PC-9 (cell line): ENCODE measurements around the gene TSHZ2. TPM values are rescaled to one million over a fixed set of nuclear protein-coding genes. Genes with fewer than 3 reads are reported as not detected.

ENCODE experiments used
- BruUV-seq: library from RNA; stranded (reverse); fragments of 400-500 nt; replicated peaks from 2 replicates; lab custom pipeline; 2021; lab: Mats Ljungman, UMichigan
- CTCF ChIA-PET: fragments of 300-600 bp; sonication (Branson Sonifier 250); formaldehyde crosslinking; loops from one replicate; lab custom pipeline; 2022; ENCODE audit warnings: antibody characterized with exemption; lab: Charles Lee
- POLR2A ChIA-PET: fragments of 300-600 bp; sonication (Branson Sonifier 250); formaldehyde crosslinking; loops from one replicate; lab custom pipeline; 2022; ENCODE audit warnings: antibody characterized with exemption; ENCODE audit not compliant: unreplicated experiment; lab: Charles Lee
- DNase-seq, 2 experiments: peaks; one replicate each; pipeline versions ENCODE4 v3.0.0 to v3.0.0-alpha.2; 2015 to 2022; ENCODE audit warnings: mixed read lengths in 1 of 2
- H2AFZ ChIP-seq: fragments of 200-600 bp; sonication (generic); 2 replicates; pipeline ENCODE4 v1.8.1; 2017; ENCODE audit warnings: antibody characterized with exemption
- H3F3A ChIP-seq: fragments of 200-600 bp; sonication (generic); 2 replicates; pipeline ENCODE4 v1.8.1; 2017; ENCODE audit warnings: antibody characterized with exemption, mild to moderate bottlenecking, low read depth; ENCODE audit not compliant: insufficient read depth
- H3K27ac ChIP-seq: fragments of 200-600 bp; sonication (generic); 2 replicates; pipeline ENCODE4 v1.6.1; 2016; ENCODE audit warnings: mixed run types
- H3K27me3 ChIP-seq: fragments of 200-600 bp; sonication (generic); 2 replicates; pipeline ENCODE4 v1.6.1; 2016; ENCODE audit warnings: low read depth, mixed run types; ENCODE audit not compliant: insufficient read depth
- H3K36me3 ChIP-seq: fragments of 200-600 bp; sonication (generic); 2 replicates; pipeline ENCODE4 v1.6.1; 2016; ENCODE audit warnings: low read depth, mixed run types
- H3K4me1 ChIP-seq: fragments of 200-600 bp; sonication (generic); replicated peaks from 2 replicates; pipeline ENCODE4 v1.6.1; 2016; ENCODE audit warnings: mixed run types; ENCODE audit not compliant: insufficient read depth
- H3K4me2 ChIP-seq: fragments of 200-600 bp; sonication (generic); 2 replicates; pipeline ENCODE4 v1.6.1; 2017; ENCODE audit warnings: mixed run types
- H3K4me3 ChIP-seq: fragments of 200-600 bp; sonication (generic); 2 replicates; pipeline ENCODE4 v1.6.1; 2016; ENCODE audit warnings: mixed run types
- H3K79me2 ChIP-seq: fragments of 200-600 bp; sonication (generic); 2 replicates; pipeline ENCODE4 v1.6.1; 2017; ENCODE audit warnings: low read depth, mixed run types
- H3K9me2 ChIP-seq: fragments of 200-600 bp; sonication (generic); 2 replicates; pipeline ENCODE4 v1.8.1; 2017; ENCODE audit warnings: mild to moderate bottlenecking; ENCODE audit not compliant: insufficient read depth
- H3K9me3 ChIP-seq: fragments of 200-600 bp; sonication (generic); 2 replicates; pipeline ENCODE4 v1.8.1; 2016; ENCODE audit warnings: low read depth; ENCODE audit not compliant: insufficient read depth
- H4K20me1 ChIP-seq: fragments of 200-600 bp; sonication (generic); 2 replicates; pipeline ENCODE4 v1.8.1; 2017; ENCODE audit not compliant: insufficient read depth
- EZH2 ChIP-seq: fragments of 200-600 bp; sonication (generic); IDR thresholded peaks from 2 replicates; pipeline ENCODE4 v1.8.0; 2017; ENCODE audit warnings: antibody characterized with exemption, low read depth
- intact Hi-C: fragments of 100-400 bp; cut with micrococcal nuclease; formaldehyde crosslinking; loops from one replicate; pipeline ENCODE4 v1.10.0; 2022; ENCODE audit not compliant: unreplicated experiment
- total RNA-seq: library from RNA; stranded (reverse); gene quantifications from 2 replicates; pipeline ENCODE4 v1.2.3, GENCODE V29; 2021
- TF ChIP-seq, protein P1 (sequence below): fragments of 200-600 bp; sonication (generic); conservative IDR thresholded peaks from 2 replicates; pipeline ENCODE4 v1.6.1; 2017; ENCODE audit warnings: mixed run types, antibody characterized with exemption, mild to moderate bottlenecking, moderate library complexity

TSHZ2 gene
- total RNA-seq, 1 experiment from 2014 or later: not detected

- H3K36me3 ChIP-seq: no peaks in the 10 kb centered on the region
- ChIA-PET POLR2A (no interaction called here), CTCF (no interaction called here)
- no peaks in the 10 kb centered on the region for H3F3A ChIP-seq
- no peak overlapping the region for H3K27ac ChIP-seq
- no peaks in the 10 kb centered on the region for H3K9me2 ChIP-seq
- intact Hi-C loops: no loop called here
- no peaks in the 10 kb centered on the region for H3K4me1 ChIP-seq
- no TSS peak for BruUV-seq
- no peak for TF ChIP-seq EZH2
- TF ChIP-seq, protein P1, sequence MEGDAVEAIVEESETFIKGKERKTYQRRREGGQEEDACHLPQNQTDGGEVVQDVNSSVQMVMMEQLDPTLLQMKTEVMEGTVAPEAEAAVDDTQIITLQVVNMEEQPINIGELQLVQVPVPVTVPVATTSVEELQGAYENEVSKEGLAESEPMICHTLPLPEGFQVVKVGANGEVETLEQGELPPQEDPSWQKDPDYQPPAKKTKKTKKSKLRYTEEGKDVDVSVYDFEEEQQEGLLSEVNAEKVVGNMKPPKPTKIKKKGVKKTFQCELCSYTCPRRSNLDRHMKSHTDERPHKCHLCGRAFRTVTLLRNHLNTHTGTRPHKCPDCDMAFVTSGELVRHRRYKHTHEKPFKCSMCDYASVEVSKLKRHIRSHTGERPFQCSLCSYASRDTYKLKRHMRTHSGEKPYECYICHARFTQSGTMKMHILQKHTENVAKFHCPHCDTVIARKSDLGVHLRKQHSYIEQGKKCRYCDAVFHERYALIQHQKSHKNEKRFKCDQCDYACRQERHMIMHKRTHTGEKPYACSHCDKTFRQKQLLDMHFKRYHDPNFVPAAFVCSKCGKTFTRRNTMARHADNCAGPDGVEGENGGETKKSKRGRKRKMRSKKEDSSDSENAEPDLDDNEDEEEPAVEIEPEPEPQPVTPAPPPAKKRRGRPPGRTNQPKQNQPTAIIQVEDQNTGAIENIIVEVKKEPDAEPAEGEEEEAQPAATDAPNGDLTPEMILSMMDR: no peak
- H2AFZ ChIP-seq: no peak overlapping the region
- H3K4me2 ChIP-seq: no peak overlapping the region
- H3K4me3 ChIP-seq: no peak overlapping the region
- H3K9me3 ChIP-seq: no peaks in the 10 kb centered on the region; the same call in 1 of the 2 replicates
- no peak for DNase-seq
- H3K79me2 ChIP-seq: no peaks in the 10 kb centered on the region
- peaks cover 63% of the 10 kb centered on the region for H3K27me3 ChIP-seq
- H4K20me1 ChIP-seq: no peaks in the 10 kb centered on the region
Observed at GRCh38 chr20:53349730-53350129, 377.6 kb downstream of the TSHZ2 start.

- CTCF ChIA-PET: no interaction called here
- no peaks in the 10 kb centered on the region for H3K36me3 ChIP-seq
- H4K20me1 ChIP-seq: no peaks in the 10 kb centered on the region
- POLR2A ChIA-PET: no interaction called here
- H3K4me3 ChIP-seq: no peak overlapping the region
- intact Hi-C loops: no loop called here
- no peaks in the 10 kb centered on the region; the same call in 1 of the 2 replicates for H3K9me3 ChIP-seq
- H3K27ac ChIP-seq: no peak overlapping the region
- BruUV-seq: no TSS peak
- H3K4me2 ChIP-seq: no peak overlapping the region
- no peaks in the 10 kb centered on the region for H3K9me2 ChIP-seq
- peaks cover 32% of the 10 kb centered on the region for H3K27me3 ChIP-seq
- H3F3A ChIP-seq: no peaks in the 10 kb centered on the region
- H3K79me2 ChIP-seq: no peaks in the 10 kb centered on the region
- no peaks in the 10 kb centered on the region for H3K4me1 ChIP-seq
- TF ChIP-seq EZH2: no peak
- TF ChIP-seq, protein P1: no peak
- H2AFZ ChIP-seq: no peak overlapping the region
- no peak for DNase-seq
Observed at GRCh38 chr20:53352727-53353440, 380.7 kb downstream of the TSHZ2 start.

DNA sequence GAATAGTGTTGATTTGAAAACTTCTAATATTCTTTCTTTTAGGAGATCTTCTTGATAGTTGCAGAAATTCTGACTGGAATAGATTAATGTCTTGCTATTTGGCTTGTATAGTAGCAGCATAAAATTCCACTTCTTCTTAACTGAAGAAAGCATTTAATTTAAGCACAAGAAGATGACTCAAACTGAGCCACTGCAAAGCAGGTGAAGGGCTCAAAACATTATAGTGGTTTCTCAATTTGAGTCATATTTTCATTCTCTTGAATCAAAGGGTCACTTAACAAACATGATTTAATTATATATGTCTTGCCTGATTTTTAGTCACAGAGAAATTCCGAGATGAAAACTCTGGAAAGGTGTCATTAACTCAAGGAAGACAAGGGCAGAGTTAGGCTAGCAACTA lies 382.2 kb downstream of the TSHZ2 start:
- H3K36me3 ChIP-seq: no peaks in the 10 kb centered on the region
- H3K27me3 ChIP-seq: peaks cover 26% of the 10 kb centered on the region
- H3K9me2 ChIP-seq: no peaks in the 10 kb centered on the region
- POLR2A ChIA-PET: no interaction called here
- intact Hi-C loops: no loop called here
- H3F3A ChIP-seq: no peaks in the 10 kb centered on the region
- no peaks in the 10 kb centered on the region for H3K79me2 ChIP-seq
- no peak for TF ChIP-seq EZH2
- TF ChIP-seq, protein P1: no peak
- H3K27ac ChIP-seq: no peak overlapping the region
- no peaks in the 10 kb centered on the region for H4K20me1 ChIP-seq
- no peaks in the 10 kb centered on the region; the same call in 1 of the 2 replicates for H3K9me3 ChIP-seq
- H3K4me3 ChIP-seq: no peak overlapping the region
- H3K4me2 ChIP-seq: no peak overlapping the region
- no peak for DNase-seq
- no peak overlapping the region for H2AFZ ChIP-seq
- BruUV-seq: no TSS peak
- CTCF ChIA-PET: no interaction called here
- no peaks in the 10 kb centered on the region for H3K4me1 ChIP-seq
